Kidney (tissue), 14 donors: Measurements from ENCODE around the gene CEP72. TPM values are rescaled to one million over a fixed set of nuclear protein-coding genes. Genes with fewer than 3 reads are reported as not detected.

Source experiments
- DNase-seq, 5 donors: peaks; one replicate each; pipeline ENCODE4 v3.0.0-alpha.2; 2013 to 2020
- FAIRE-seq: peaks from 2 replicates; lab custom pipeline; 2012; peaks lifted over from hg19 to GRCh38; lab: Jason Lieb, UNC
- H3K27ac ChIP-seq, 2 donors: one replicate each; pipeline ENCODE4 v1.7.0; 2013; ENCODE audit warnings: low read depth in 2 of 2, low read length in 2 of 2, inconsistent platforms in 1 of 2
- H3K27me3 ChIP-seq: one replicate; pipeline ENCODE4 v1.7.1; 2013; ENCODE audit warnings: low read length, inconsistent platforms; ENCODE audit not compliant: control insufficient read depth, insufficient read depth
- H3K36me3 ChIP-seq, 3 donors: one replicate each; pipeline versions ENCODE4 v1.7.0 to v1.7.1; 2013; ENCODE audit warnings: low read length in 3 of 3, control low read depth in 1 of 3, inconsistent platforms in 1 of 3; ENCODE audit not compliant: insufficient read depth in 3 of 3, control insufficient read depth in 2 of 3
- H3K4me1 ChIP-seq, 3 donors: one replicate each; pipeline versions ENCODE4 v1.7.0 to v1.7.1; 2013; ENCODE audit warnings: low read length in 3 of 3, inconsistent platforms in 1 of 3, low read depth in 1 of 3; ENCODE audit not compliant: control insufficient read depth in 2 of 3, insufficient read depth in 2 of 3
- H3K4me3 ChIP-seq, 3 donors: one replicate each; pipeline versions ENCODE4 v1.7.0 to v1.8.1; 2013; ENCODE audit warnings: low read length in 3 of 3, control low read depth in 1 of 3, inconsistent platforms in 1 of 3
- H3K9ac ChIP-seq, 3 donors: one replicate each; pipeline versions ENCODE4 v1.7.0 to v1.7.1; 2013; ENCODE audit warnings: low read length in 3 of 3, control low read depth in 1 of 3, inconsistent platforms in 1 of 3
- H3K9me3 ChIP-seq, 3 donors: one replicate each; pipeline versions ENCODE4 v1.7.0 to v1.7.1; 2013; ENCODE audit warnings: low read length in 3 of 3, control low read depth in 1 of 3, inconsistent platforms in 1 of 3; ENCODE audit not compliant: control insufficient read depth in 2 of 3, insufficient read depth in 1 of 3
- intact Hi-C: fragments of 100-400 bp; cut with DNase I; formaldehyde crosslinking; loops from one replicate; pipeline ENCODE4 v1.11.1; 2022
- polyA plus RNA-seq: library from polyadenylated mRNA; stranded (reverse); fragments of 350-450 nt; fragmentation: Illumina TruSeq; extraction: RNeasy Lipid Tissue Mini Kit (QIAGEN cat#74804); gene quantifications from one replicate; pipeline ENCODE4 v1.2.3, GENCODE V29; 2014; ENCODE audit warnings: low read depth, low replicate concordance; ENCODE audit not compliant: insufficient read depth
- total RNA-seq: library from RNA; stranded (reverse); fragmentation: NEBNext Ultra II Directional; extraction: Animal tissue kit (Norgen Biotek cat#: 25700); gene quantifications from one replicate; pipeline ENCODE4 v1.2.1, GENCODE V29; 2021
- TF ChIP-seq, protein P1 (sequence below): IDR thresholded peaks from 3 replicates; pipeline ENCODE4 v1.5.1; 2012; ENCODE audit warnings: mild to moderate bottlenecking, moderate library complexity, borderline replicate concordance; ENCODE audit not compliant: insufficient read depth; ENCODE audit errors: extremely low read depth
- donor health status: control.
- donor health status: control.
- donor health status: control.
- donor health status: control.
- donor health status: control.
- donor health status: DM: yes; HTN: yes; CAD: no.
- donor health status: Normal renal cell carcinoma (clear cell type).

Gene CEP72
- total and polyA plus RNA-seq, 2 donors from 2014 or later, result 1.1 to 7.8 TPM

DNA sequence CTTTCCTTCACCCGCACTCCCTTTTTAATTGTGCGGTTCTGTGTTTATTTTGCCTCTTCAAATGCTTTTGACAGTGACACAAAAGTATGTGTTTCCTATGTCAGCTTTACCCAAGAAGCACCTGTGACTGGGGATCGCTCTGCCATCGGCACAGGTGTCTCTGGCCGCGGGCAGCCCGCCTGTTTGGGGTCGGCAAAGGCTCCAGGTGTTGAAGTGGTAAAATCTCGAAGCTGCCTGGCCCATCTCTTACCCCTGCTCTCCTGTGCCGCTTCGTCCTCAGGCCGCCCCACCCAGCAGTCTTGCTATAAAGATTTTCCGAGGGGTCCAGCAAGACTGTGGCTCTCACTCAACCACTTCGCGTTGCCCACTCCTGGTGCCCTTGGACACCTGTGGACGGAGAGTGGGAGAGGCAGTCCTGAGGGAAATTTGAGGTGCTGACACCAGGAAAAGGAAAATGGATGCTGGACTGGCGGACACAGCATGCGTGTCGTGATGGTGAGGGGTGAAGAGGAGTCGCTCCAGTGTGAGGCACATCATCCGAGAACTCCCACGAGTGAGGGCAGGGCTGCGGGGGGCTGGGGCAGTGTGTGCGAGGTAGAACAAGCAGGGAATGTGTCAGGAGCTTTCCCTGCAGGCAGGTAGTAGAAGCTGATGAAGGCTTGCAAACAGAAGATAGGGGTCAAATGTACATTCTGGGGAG lies 29.1 kb upstream of the CEP72 start:
- Histone ChIP-seq H3K9ac (no peak overlapping the region), H3K4me1 (no peaks in the 10 kb centered on the region), H3K27ac (no peak overlapping the region), H3K9me3 (no peaks in the 10 kb centered on the region), H3K36me3 (no peaks in the 10 kb centered on the region), H3K4me3 (no peak overlapping the region), H3K27me3 (no peaks in the 10 kb centered on the region)
- DNase-seq, result peak in 1 of 5 donors; percentile 12
- no peak for FAIRE-seq
- TF ChIP-seq, protein P1, sequence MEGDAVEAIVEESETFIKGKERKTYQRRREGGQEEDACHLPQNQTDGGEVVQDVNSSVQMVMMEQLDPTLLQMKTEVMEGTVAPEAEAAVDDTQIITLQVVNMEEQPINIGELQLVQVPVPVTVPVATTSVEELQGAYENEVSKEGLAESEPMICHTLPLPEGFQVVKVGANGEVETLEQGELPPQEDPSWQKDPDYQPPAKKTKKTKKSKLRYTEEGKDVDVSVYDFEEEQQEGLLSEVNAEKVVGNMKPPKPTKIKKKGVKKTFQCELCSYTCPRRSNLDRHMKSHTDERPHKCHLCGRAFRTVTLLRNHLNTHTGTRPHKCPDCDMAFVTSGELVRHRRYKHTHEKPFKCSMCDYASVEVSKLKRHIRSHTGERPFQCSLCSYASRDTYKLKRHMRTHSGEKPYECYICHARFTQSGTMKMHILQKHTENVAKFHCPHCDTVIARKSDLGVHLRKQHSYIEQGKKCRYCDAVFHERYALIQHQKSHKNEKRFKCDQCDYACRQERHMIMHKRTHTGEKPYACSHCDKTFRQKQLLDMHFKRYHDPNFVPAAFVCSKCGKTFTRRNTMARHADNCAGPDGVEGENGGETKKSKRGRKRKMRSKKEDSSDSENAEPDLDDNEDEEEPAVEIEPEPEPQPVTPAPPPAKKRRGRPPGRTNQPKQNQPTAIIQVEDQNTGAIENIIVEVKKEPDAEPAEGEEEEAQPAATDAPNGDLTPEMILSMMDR, result no peak
- intact Hi-C loops, result no loop called here

GRCh38 chr5:583645-584044 lies 28.5 kb upstream of the CEP72 start:
- Histone ChIP-seq H3K4me3 (no peak overlapping the region), H3K27me3 (no peaks in the 10 kb centered on the region), H3K9ac (no peak overlapping the region), H3K36me3 (no peaks in the 10 kb centered on the region), H3K9me3 (no peaks in the 10 kb centered on the region), H3K27ac (no peak overlapping the region), H3K4me1 (no peaks in the 10 kb centered on the region)
- no peak for FAIRE-seq
- TF ChIP-seq, protein P1, result no peak
- intact Hi-C loops, result no loop called here
- no peak for DNase-seq

DNA sequence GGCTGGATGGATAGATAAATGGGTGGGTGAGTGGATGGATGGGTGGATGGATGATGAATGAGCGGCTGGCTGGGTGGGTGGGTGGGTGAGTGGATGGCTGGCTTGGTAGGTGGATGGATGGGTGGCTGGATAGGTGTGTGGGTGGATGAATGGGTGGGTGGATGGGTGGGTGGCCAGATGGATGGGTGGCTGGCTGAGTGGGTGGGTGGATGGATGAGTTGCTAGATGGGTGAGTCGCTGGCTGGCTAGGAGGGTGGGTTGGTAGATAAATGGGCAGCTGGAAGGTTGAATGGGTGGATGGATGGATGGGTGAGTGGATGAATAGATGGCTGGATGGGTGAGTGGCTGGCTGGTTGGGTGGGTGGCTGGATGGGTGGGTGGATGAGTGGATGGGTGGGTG lies 27.9 kb upstream of the CEP72 start:
- Histone ChIP-seq H3K9me3 (no peaks in the 10 kb centered on the region), H3K27me3 (no peaks in the 10 kb centered on the region), H3K27ac (no peak overlapping the region), H3K9ac (no peak overlapping the region), H3K36me3 (no peaks in the 10 kb centered on the region), H3K4me3 (no peak overlapping the region), H3K4me1 (no peaks in the 10 kb centered on the region)
- FAIRE-seq (no peak), DNase-seq (peak in 1 of 5 donors; percentile 12)
- intact Hi-C loops, result no loop called here
- TF ChIP-seq, protein P1, result no peak
